Astrocyte of the cerebellum (primary cell): ENCODE measurements around the gene PSMG4.

ENCODE experiments used
- DNase-seq: peaks from one replicate; pipeline ENCODE4 v3.0.0-alpha.2; 2011; ENCODE audit warnings: low read depth
- H3K4me3 ChIP-seq: 2 replicates; pipeline ENCODE4 v1.5.1; 2011; ENCODE audit warnings: mild to moderate bottlenecking, low read depth, low read length, moderate library complexity
- CTCF ChIP-seq: IDR thresholded peaks from 2 replicates; pipeline ENCODE4 v1.5.1; 2012; ENCODE audit warnings: low read length, low read depth, moderate library complexity, mild to moderate bottlenecking; ENCODE audit errors: missing control alignments
- in situ Hi-C: cut with HindIII; loops from 2 replicates; pipeline ENCODE4 v1.10.0; 2017; ENCODE audit warnings: low sequenced_read_pairs

Gene PSMG4

GRCh38 chr6:3308106-3308505, 49.4 kb downstream of the PSMG4 start:
- H3K4me3 ChIP-seq, result no peak overlapping the region
- in situ Hi-C loops, result no loop called here
- no peak for TF ChIP-seq CTCF
- no peak for DNase-seq

- in situ Hi-C loops, result no loop called here
- TF ChIP-seq CTCF, result no peak
- H3K4me3 ChIP-seq, result no peak overlapping the region
- no peak for DNase-seq
Measured at GRCh38 chr6:3309391-3310050, 50.8 kb downstream of the PSMG4 start.

- DNase-seq, result no peak
- H3K4me3 ChIP-seq, result no peak overlapping the region
- no peak for TF ChIP-seq CTCF
- in situ Hi-C loops, result no loop called here
Measured at GRCh38 chr6:3310051-3310448, 51.3 kb downstream of the PSMG4 start.

- no peak for TF ChIP-seq CTCF
- in situ Hi-C loops, result no loop called here
Measured at GRCh38 chr6:3310703-3311102, 52.0 kb downstream of the PSMG4 start.

GRCh38 chr6:3311826-3312225, 53.1 kb downstream of the PSMG4 start:
- in situ Hi-C loops, result no loop called here
- no peak for DNase-seq
- no peak overlapping the region for H3K4me3 ChIP-seq
- TF ChIP-seq CTCF, result no peak

More at GRCh38 chr6:3310703-3311102, 52.0 kb downstream of the PSMG4 start:
- no peak for DNase-seq
- H3K4me3 ChIP-seq, result no peak overlapping the region

GRCh38 chr6:3312604-3313231, 54.0 kb downstream of the PSMG4 start:
- no peak overlapping the region for H3K4me3 ChIP-seq
- TF ChIP-seq CTCF, result no peak
- in situ Hi-C loops, result no loop called here
- no peak for DNase-seq
